Heart right ventricle (tissue), 16 donors: ENCODE data around the gene LRRC14B. TPM values are rescaled to one million over a fixed set of nuclear protein-coding genes. Genes with fewer than 3 reads are reported as not detected.

ENCODE experiments used
- ATAC-seq, 8 donors: fragments of 200-7000 bp; cut with Tn5 transposase; one replicate each; pipeline ENCODE4 v1.9.1; 2020; ENCODE audit warnings: mild to moderate bottlenecking in 8 of 8, moderate library complexity in 8 of 8, moderate number of reproducible peaks in 1 of 8
- DNase-seq, 2 donors: peaks; one replicate each; pipeline ENCODE4 v3.0.0-alpha.2; 2020
- H3K27ac ChIP-seq, 10 donors: fragments of 200-600 bp; sonication (generic) in 2 of 10; one replicate each; pipeline versions ENCODE4 v1.5.0 to v1.8.0; 2020 to 2022; ENCODE audit warnings: mild to moderate bottlenecking in 3 of 10
- H3K27me3 ChIP-seq, 7 donors: fragments of 200-600 bp; one replicate each; pipeline ENCODE4 v1.8.0; 2021 to 2022; ENCODE audit warnings: mild to moderate bottlenecking in 2 of 7
- H3K36me3 ChIP-seq, 9 donors: fragments of 200-600 bp; sonication (generic) in 1 of 9; one replicate each; pipeline versions ENCODE4 v1.5.0 to v1.8.0; 2020 to 2022; ENCODE audit warnings: mild to moderate bottlenecking in 2 of 9
- H3K4me1 ChIP-seq, 9 donors: fragments of 200-600 bp; sonication (generic) in 1 of 9; one replicate each; pipeline versions ENCODE4 v1.5.0 to v1.8.0; 2020 to 2022; ENCODE audit warnings: mild to moderate bottlenecking in 4 of 9
- H3K4me3 ChIP-seq, 10 donors: fragments of 200-600 bp; sonication (generic) in 2 of 10; one replicate each; pipeline versions ENCODE4 v1.5.0 to v1.8.0; 2020 to 2022; ENCODE audit warnings: mild to moderate bottlenecking in 7 of 10, moderate library complexity in 2 of 10
- H3K9me3 ChIP-seq, 11 donors: fragments of 200-600 bp in 10 of 11; sonication (generic) in 2 of 11; one replicate each; pipeline versions ENCODE4 v1.5.0 to v1.8.0; 2013 to 2022; ENCODE audit warnings: mild to moderate bottlenecking in 2 of 11, control low read depth in 1 of 11, moderate library complexity in 1 of 11
- WGBS, 2 donors: extraction: QIAGEN DNeasy Blood & Tissue Kit; methylation state at CpG; one replicate each; pipeline ENCODE4 v1.1.7; 2013; ENCODE audit warnings: inconsistent platforms in 1 of 2; 5-methylcytosine and 5-hydroxymethylcytosine counted together
- intact Hi-C, 10 donors: fragments of 100-400 bp; cut with DNase I; formaldehyde crosslinking; loops; one replicate each; pipeline versions ENCODE4 v1.11.1 to v1.14.2; 2022
- polyA plus RNA-seq, 2 donors: library from polyadenylated mRNA; stranded (reverse); fragments of 200-250 nt; gene quantifications; one replicate each; pipeline ENCODE4 v1.2.3, GENCODE V29; 2013
- total RNA-seq, 10 donors: library from RNA; stranded (reverse); fragmentation: NEBNext Ultra II Directional in 3 of 10; extraction: Animal tissue kit (Norgen Biotek cat#: 25700) in 3 of 10; gene quantifications; one replicate each; pipeline versions ENCODE4 v1.2.1 to v1.2.4, GENCODE V29; 2021 to 2023
- TF ChIP-seq, protein P1 (sequence below), 9 donors: fragments of 200-600 bp; sonication (generic) in 2 of 9; IDR thresholded peaks; one replicate each; pipeline versions ENCODE4 v1.5.0 to v1.8.0; 2021 to 2022; ENCODE audit warnings: antibody characterized with exemption in 9 of 9, mild to moderate bottlenecking in 5 of 9, moderate library complexity in 1 of 9
- donor health status: Arrhythmogenic right ventricular cardiomyopathy.
- donor health status: ischemic (EF 13 %, LVEDD 7.1; RV severe dilation, severe dysfunction).
- donor health status: healthy with polysubstance abuse.
- donor health status: DM: no; HTN: yes; CAD: no.
- donor health status: DM: no; HTN: no; CAD: no.
- donor health status: ischemic (EF 25% LVEDD 6.9; RV normal size, moderate dysfunction).
- donor health status: ischemic (EF 25% LVEDD 5.7; RV mildly dilated, moderate dysfunction).
- donor health status: healthy.
- donor health status: DM: yes; HTN: yes; CAD: no.
- donor health status: Ischemic cardiomyopathy.
- donor health status: ischemic (EF 35%, LVEDD 5.7; RV mildly dilated, moderate dysfunction).
- donor health status: nonischemic (EF 11% LVEDD 7.7; RV severe dilation, severe dysfunction).
- donor health status: DM: yes; HTN: yes; CAD: no.
- donor health status: PGD.
- donor health status: ischemic (EF 29% LVEDD 5.4; RV normal size, mild dysfunction).
- donor health status: nonischemic (EF 23%, LVEDD 6.1; RV moderate dilation, normal function).

LRRC14B gene
- total and polyA plus RNA-seq, 12 donors, result 2.6 to 96.6 (median 49.9) TPM

- no peak for DNase-seq
- whole genome bisulfite sequencing, 2 donors, result 82 to 86% methylated on average over 22 of the region's 22 CpGs
- no peak overlapping the region for H3K27ac ChIP-seq
- ATAC-seq, result no peak
- no peaks in the 10 kb centered on the region for H3K9me3 ChIP-seq
- intact Hi-C loops, result no loop called here
- H3K27me3 ChIP-seq, result no peaks in the 10 kb centered on the region
- no peak overlapping the region for H3K4me3 ChIP-seq
- H3K4me1 ChIP-seq, result peaks cover 0 to 13% (median 10%) of the 10 kb centered on the region in 9 donors
- TF ChIP-seq, protein P1, sequence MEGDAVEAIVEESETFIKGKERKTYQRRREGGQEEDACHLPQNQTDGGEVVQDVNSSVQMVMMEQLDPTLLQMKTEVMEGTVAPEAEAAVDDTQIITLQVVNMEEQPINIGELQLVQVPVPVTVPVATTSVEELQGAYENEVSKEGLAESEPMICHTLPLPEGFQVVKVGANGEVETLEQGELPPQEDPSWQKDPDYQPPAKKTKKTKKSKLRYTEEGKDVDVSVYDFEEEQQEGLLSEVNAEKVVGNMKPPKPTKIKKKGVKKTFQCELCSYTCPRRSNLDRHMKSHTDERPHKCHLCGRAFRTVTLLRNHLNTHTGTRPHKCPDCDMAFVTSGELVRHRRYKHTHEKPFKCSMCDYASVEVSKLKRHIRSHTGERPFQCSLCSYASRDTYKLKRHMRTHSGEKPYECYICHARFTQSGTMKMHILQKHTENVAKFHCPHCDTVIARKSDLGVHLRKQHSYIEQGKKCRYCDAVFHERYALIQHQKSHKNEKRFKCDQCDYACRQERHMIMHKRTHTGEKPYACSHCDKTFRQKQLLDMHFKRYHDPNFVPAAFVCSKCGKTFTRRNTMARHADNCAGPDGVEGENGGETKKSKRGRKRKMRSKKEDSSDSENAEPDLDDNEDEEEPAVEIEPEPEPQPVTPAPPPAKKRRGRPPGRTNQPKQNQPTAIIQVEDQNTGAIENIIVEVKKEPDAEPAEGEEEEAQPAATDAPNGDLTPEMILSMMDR (IDR thresholded peaks at IDR 0.05), result no peak
- H3K36me3 ChIP-seq, result no peaks in the 10 kb centered on the region
Observed at GRCh38 chr5:173392-174290, 17.7 kb upstream of the LRRC14B start.

GRCh38 chr5:174291-174600, 17.0 kb upstream of the LRRC14B start:
- no peak overlapping the region for H3K4me3 ChIP-seq
- TF ChIP-seq, protein P1 (IDR thresholded peaks at IDR 0.05), result no peak
- no peaks in the 10 kb centered on the region for H3K9me3 ChIP-seq
- intact Hi-C loops, result no loop called here
- WGBS, 2 donors, result 88 to 97% methylated on average over 5 of the region's 5 CpGs
- no peak overlapping the region for H3K27ac ChIP-seq
- H3K36me3 ChIP-seq, result no peaks in the 10 kb centered on the region
- ATAC-seq (no peak), DNase-seq (no peak)
- no peaks in the 10 kb centered on the region for H3K27me3 ChIP-seq
- H3K4me1 ChIP-seq, result peaks cover 0 to 8% (median 4%) of the 10 kb centered on the region in 9 donors

GRCh38 chr5:174876-175465, 16.3 kb upstream of the LRRC14B start:
- H3K4me1 ChIP-seq, result peaks cover 0 to under 1% (median 0%) of the 10 kb centered on the region in 9 donors
- no peaks in the 10 kb centered on the region for H3K9me3 ChIP-seq
- TF ChIP-seq, protein P1 (IDR thresholded peaks at IDR 0.05), result no peak
- H3K36me3 ChIP-seq, result no peaks in the 10 kb centered on the region
- H3K27ac ChIP-seq, result no peak overlapping the region
- no peaks in the 10 kb centered on the region for H3K27me3 ChIP-seq
- no peak overlapping the region for H3K4me3 ChIP-seq
- ATAC-seq, result no peak
- no peak for DNase-seq
- WGBS, 2 donors, result 91% methylated on average over 16 of the region's 16 CpGs
- intact Hi-C loops, result no loop called here

DNA sequence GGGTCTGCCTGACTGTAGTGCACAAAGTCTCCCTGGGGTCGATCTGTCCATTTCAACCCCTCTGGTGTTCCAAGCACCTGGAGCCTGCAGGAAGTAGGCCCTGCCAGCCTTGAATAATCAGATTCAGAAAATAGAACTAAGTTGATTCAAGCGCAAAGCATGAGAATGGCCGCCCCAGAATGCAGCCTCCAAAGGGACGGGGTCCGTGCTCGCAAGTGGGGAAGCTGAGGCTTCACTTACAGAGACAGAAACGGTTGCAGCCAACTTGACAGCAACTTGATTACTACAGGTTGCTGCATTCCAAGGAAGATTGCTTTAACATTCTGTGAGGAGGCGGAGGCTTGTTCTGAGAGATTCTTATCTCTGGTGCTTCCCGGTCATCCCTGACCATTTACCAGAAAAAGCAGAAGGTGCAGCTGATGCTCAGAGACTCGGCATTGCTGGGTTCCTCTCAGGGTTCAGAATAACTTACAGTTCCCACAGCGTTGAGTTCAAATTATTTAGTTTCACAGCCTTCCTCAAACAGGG, 14.9 kb upstream of the LRRC14B start:
- Histone ChIP-seq H3K36me3 (no peaks in the 10 kb centered on the region), H3K4me3 (no peak overlapping the region), H3K4me1 (peaks cover 0 to 7% (median 0%) of the 10 kb centered on the region in 9 donors), H3K27ac (no peak overlapping the region), H3K27me3 (no peaks in the 10 kb centered on the region), H3K9me3 (no peaks in the 10 kb centered on the region)
- TF ChIP-seq, protein P1 (IDR thresholded peaks at IDR 0.05), result no peak
- no peak for ATAC-seq
- no peak for DNase-seq
- intact Hi-C loops, result no loop called here
- 71 to 74% methylated on average over 11 of the region's 11 CpGs for WGBS, 2 donors
